HUES64 (cell line): Measurements from ENCODE around the gene KCNQ1.

Experiments
- H3K27ac ChIP-seq: 2 replicates; pipeline ENCODE4 v1.7.0; 2013; ENCODE audit warnings: low read depth, low read length, inconsistent platforms
- H3K27me3 ChIP-seq: 2 replicates; pipeline ENCODE4 v1.6.1; 2013; ENCODE audit warnings: mild to moderate bottlenecking, low read length; ENCODE audit not compliant: insufficient read depth
- H3K36me3 ChIP-seq: 2 replicates; pipeline ENCODE4 v1.6.1; 2013; ENCODE audit warnings: mild to moderate bottlenecking, low read length; ENCODE audit not compliant: insufficient read depth
- H3K4me1 ChIP-seq: 2 replicates; pipeline ENCODE4 v1.6.1; 2013; ENCODE audit warnings: mild to moderate bottlenecking, low read length, moderate library complexity; ENCODE audit not compliant: insufficient read depth
- H3K4me3 ChIP-seq: 2 replicates; pipeline ENCODE4 v1.5.1; 2013; ENCODE audit warnings: mild to moderate bottlenecking, low read length, moderate library complexity
- H3K9ac ChIP-seq: 2 replicates; pipeline ENCODE4 v1.6.1; 2013; ENCODE audit warnings: mild to moderate bottlenecking, low read depth, low read length
- H3K9me3 ChIP-seq: 2 replicates; pipeline ENCODE4 v1.6.1; 2013; ENCODE audit warnings: low read depth, low read length; ENCODE audit not compliant: insufficient read depth
- WGBS: fragments of 150-250, 120-280 bp; methylation state at CpG from one replicate; pipeline ENCODE4 v1.1.7; 2013; ENCODE audit warnings: missing lambda C conversion rate; 5-methylcytosine and 5-hydroxymethylcytosine counted together

The KCNQ1 gene

GRCh38 chr11:2689651-2690575 is 245.1 kb downstream of the KCNQ1 start:
- Histone ChIP-seq H3K27me3 (peaks cover 15% of the 10 kb centered on the region; the same call in 1 of the 2 replicates), H3K27ac (no peak overlapping the region), H3K9me3 (no peaks in the 10 kb centered on the region), H3K4me3 (no peak overlapping the region), H3K36me3 (no peaks in the 10 kb centered on the region), H3K4me1 (peaks cover 66% of the 10 kb centered on the region), H3K9ac (no peak overlapping the region)
- 88% methylated on average over 8 of the region's 8 CpGs for WGBS

GRCh38 chr11:2690596-2691354 is 246.0 kb downstream of the KCNQ1 start:
- 73% methylated on average over 6 of the region's 6 CpGs for WGBS
- Histone ChIP-seq H3K9ac (no peak overlapping the region), H3K9me3 (no peaks in the 10 kb centered on the region), H3K36me3 (no peaks in the 10 kb centered on the region), H3K27me3 (peaks cover 23% of the 10 kb centered on the region; the same call in 1 of the 2 replicates), H3K4me1 (peaks cover 74% of the 10 kb centered on the region), H3K4me3 (no peak overlapping the region), H3K27ac (no peak overlapping the region)

- no peak overlapping the region for H3K27ac ChIP-seq
- no peak overlapping the region for H3K4me3 ChIP-seq
- no peaks in the 10 kb centered on the region for H3K36me3 ChIP-seq
- no peaks in the 10 kb centered on the region for H3K9me3 ChIP-seq
- H3K4me1 ChIP-seq = peaks cover 80% of the 10 kb centered on the region
- WGBS = 69% methylated on average over 3 of the region's 3 CpGs
- H3K9ac ChIP-seq = no peak overlapping the region
- H3K27me3 ChIP-seq = peaks cover 23% of the 10 kb centered on the region; the same call in 1 of the 2 replicates
Measured at GRCh38 chr11:2691355-2691761, 246.6 kb downstream of the KCNQ1 start.

- peak overlapping the region; percentile 97; the same call in 1 of the 2 replicates for H3K27ac ChIP-seq
- H3K9me3 ChIP-seq = no peaks in the 10 kb centered on the region
- no peaks in the 10 kb centered on the region for H3K36me3 ChIP-seq
- peaks cover 81% of the 10 kb centered on the region for H3K4me1 ChIP-seq
- 0 out of 2 replicates have a peak overlapping the region, but pooled peaks have one; percentile 43 for H3K9ac ChIP-seq
- H3K27me3 ChIP-seq = peaks cover 21% of the 10 kb centered on the region; the same call in 1 of the 2 replicates
- H3K4me3 ChIP-seq = no peak overlapping the region; the same call in 1 of the 2 replicates
- WGBS = 66% methylated on average over 3 of the region's 3 CpGs
Measured at GRCh38 chr11:2691991-2692875, 247.4 kb downstream of the KCNQ1 start.

- Histone ChIP-seq H3K36me3 (no peaks in the 10 kb centered on the region), H3K4me1 (peaks cover 78% of the 10 kb centered on the region), H3K9ac (peak overlapping the region; percentile 55), H3K27ac (peak overlapping the region; percentile 97), H3K9me3 (no peaks in the 10 kb centered on the region), H3K27me3 (peaks cover 30% of the 10 kb centered on the region; the same call in 1 of the 2 replicates), H3K4me3 (peak overlapping the region; percentile 7)
- WGBS = 12% methylated on average over 18 of the region's 18 CpGs
Measured at GRCh38 chr11:2693271-2694261, 248.8 kb downstream of the KCNQ1 start.

- peak overlapping the region; percentile 97; the same call in 1 of the 2 replicates for H3K27ac ChIP-seq
- H3K4me3 ChIP-seq = no peak overlapping the region
- peaks cover 76% of the 10 kb centered on the region for H3K4me1 ChIP-seq
- H3K36me3 ChIP-seq = no peaks in the 10 kb centered on the region
- H3K9ac ChIP-seq = no peak overlapping the region
- H3K9me3 ChIP-seq = no peaks in the 10 kb centered on the region
- 86% methylated on average over 7 of the region's 7 CpGs for WGBS
- peaks cover 36% of the 10 kb centered on the region; the same call in 1 of the 2 replicates for H3K27me3 ChIP-seq
Measured at GRCh38 chr11:2694495-2694894, 249.7 kb downstream of the KCNQ1 start.

- 89% methylated on average over 8 of the region's 9 CpGs for WGBS
- Histone ChIP-seq H3K9me3 (no peaks in the 10 kb centered on the region), H3K9ac (no peak overlapping the region), H3K27me3 (peaks cover 36% of the 10 kb centered on the region; the same call in 1 of the 2 replicates), H3K27ac (no peak overlapping the region), H3K4me1 (peaks cover 75% of the 10 kb centered on the region), H3K4me3 (no peak overlapping the region), H3K36me3 (no peaks in the 10 kb centered on the region)
Measured at GRCh38 chr11:2694995-2695939, 250.5 kb downstream of the KCNQ1 start.

- H3K4me3 ChIP-seq = no peak overlapping the region
- 92% methylated on average over 5 of the region's 5 CpGs for WGBS
- H3K27ac ChIP-seq = no peak overlapping the region
- H3K36me3 ChIP-seq = no peaks in the 10 kb centered on the region
- H3K9ac ChIP-seq = no peak overlapping the region
- peaks cover 69% of the 10 kb centered on the region for H3K4me1 ChIP-seq
- H3K9me3 ChIP-seq = no peaks in the 10 kb centered on the region
- peaks cover 43% of the 10 kb centered on the region for H3K27me3 ChIP-seq
Measured at GRCh38 chr11:2696455-2696854, 251.6 kb downstream of the KCNQ1 start.

- peak overlapping the region; percentile 61 for H3K4me3 ChIP-seq
- WGBS = 60% methylated on average over 1 of the region's 1 CpG
- H3K4me1 ChIP-seq = peaks cover 55% of the 10 kb centered on the region
- H3K27ac ChIP-seq = no peak overlapping the region
- peaks cover 47% of the 10 kb centered on the region for H3K27me3 ChIP-seq
- no peaks in the 10 kb centered on the region for H3K36me3 ChIP-seq
- no peak overlapping the region for H3K9ac ChIP-seq
- H3K9me3 ChIP-seq = no peaks in the 10 kb centered on the region
Measured at GRCh38 chr11:2697866-2698265, 253.1 kb downstream of the KCNQ1 start.
